ENCODE measurements around the gene IL17C. TPM values are rescaled to one million over a fixed set of nuclear protein-coding genes. Genes with fewer than 3 reads are reported as not detected.

IL17C gene
- total and polyA plus RNA-seq, 10 of the 15 experiments (the other 5 are each of a cell fraction or from before 2014, with no cell fraction given): not detected

GRCh38 chr16:88665148-88665547, 26.8 kb downstream of the IL17C start (continued):
- TF ChIP-seq NFYB (IDR thresholded peaks at IDR 0.05; ENCODE audit: insufficient read depth, low read depth, low read length) (no peak), SIX5 (IDR thresholded peaks at IDR 0.05; ENCODE audit: low read depth, low read length, severe bottlenecking) (no peak), HDGF (IDR thresholded peaks at IDR 0.05) (no peak), PAX5 (IDR thresholded peaks at IDR 0.05; ENCODE audit: borderline replicate concordance, low read depth, low read length) (no peak)
- TF ChIP-seq, protein P1, sequence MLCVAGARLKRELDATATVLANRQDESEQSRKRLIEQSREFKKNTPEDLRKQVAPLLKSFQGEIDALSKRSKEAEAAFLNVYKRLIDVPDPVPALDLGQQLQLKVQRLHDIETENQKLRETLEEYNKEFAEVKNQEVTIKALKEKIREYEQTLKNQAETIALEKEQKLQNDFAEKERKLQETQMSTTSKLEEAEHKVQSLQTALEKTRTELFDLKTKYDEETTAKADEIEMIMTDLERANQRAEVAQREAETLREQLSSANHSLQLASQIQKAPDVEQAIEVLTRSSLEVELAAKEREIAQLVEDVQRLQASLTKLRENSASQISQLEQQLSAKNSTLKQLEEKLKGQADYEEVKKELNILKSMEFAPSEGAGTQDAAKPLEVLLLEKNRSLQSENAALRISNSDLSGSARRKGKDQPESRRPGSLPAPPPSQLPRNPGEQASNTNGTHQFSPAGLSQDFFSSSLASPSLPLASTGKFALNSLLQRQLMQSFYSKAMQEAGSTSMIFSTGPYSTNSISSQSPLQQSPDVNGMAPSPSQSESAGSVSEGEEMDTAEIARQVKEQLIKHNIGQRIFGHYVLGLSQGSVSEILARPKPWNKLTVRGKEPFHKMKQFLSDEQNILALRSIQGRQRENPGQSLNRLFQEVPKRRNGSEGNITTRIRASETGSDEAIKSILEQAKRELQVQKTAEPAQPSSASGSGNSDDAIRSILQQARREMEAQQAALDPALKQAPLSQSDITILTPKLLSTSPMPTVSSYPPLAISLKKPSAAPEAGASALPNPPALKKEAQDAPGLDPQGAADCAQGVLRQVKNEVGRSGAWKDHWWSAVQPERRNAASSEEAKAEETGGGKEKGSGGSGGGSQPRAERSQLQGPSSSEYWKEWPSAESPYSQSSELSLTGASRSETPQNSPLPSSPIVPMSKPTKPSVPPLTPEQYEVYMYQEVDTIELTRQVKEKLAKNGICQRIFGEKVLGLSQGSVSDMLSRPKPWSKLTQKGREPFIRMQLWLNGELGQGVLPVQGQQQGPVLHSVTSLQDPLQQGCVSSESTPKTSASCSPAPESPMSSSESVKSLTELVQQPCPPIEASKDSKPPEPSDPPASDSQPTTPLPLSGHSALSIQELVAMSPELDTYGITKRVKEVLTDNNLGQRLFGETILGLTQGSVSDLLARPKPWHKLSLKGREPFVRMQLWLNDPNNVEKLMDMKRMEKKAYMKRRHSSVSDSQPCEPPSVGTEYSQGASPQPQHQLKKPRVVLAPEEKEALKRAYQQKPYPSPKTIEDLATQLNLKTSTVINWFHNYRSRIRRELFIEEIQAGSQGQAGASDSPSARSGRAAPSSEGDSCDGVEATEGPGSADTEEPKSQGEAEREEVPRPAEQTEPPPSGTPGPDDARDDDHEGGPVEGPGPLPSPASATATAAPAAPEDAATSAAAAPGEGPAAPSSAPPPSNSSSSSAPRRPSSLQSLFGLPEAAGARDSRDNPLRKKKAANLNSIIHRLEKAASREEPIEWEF (IDR thresholded peaks at IDR 0.05; ENCODE audit: insufficient replicate concordance, low read depth, low read length): no peak

DNA sequence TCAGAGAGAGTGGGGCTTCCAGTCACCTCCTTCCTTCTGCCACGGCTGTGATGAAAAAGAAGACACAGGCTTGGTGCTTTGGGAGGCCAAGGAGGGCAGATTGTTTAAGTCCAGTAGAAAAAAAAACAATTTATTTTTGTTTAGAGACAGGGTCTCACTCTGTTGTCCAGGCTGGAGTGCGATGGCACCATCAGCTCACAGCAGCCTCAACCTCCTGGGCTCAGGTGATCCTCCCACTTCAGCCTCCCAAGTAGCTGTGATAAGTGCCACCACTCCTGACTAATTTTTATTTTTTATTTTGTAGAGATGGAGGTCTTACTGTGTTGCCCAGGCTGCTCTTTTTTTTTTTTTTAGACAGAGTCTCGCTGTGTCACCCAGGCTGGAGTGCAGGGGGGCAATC, 27.2 kb downstream of the IL17C start:
- TF ChIP-seq CHD4 (IDR thresholded peaks at IDR 0.05) (no peak), KLF5 (IDR thresholded peaks at IDR 0.05; ENCODE audit: partially characterized antibody) (no peak), SIX5 (IDR thresholded peaks at IDR 0.05; ENCODE audit: low read depth, low read length, severe bottlenecking) (no peak), SMC3 (IDR thresholded peaks at IDR 0.05; ENCODE audit: borderline replicate concordance, low read length) (no peak), SPI1 (IDR thresholded peaks at IDR 0.05; ENCODE audit: borderline replicate concordance, insufficient read depth, low read depth, low read length) (no peak), ETV6 (conservative IDR thresholded peaks at IDR 0.05 in 1 of 2, IDR thresholded peaks at IDR 0.05 in 1 of 2; ENCODE audit: borderline replicate concordance in 1 of 2, low read depth in 1 of 2) (no peak)
- Histone ChIP-seq H3K4me2 (ENCODE audit: control insufficient read depth, insufficient read depth) (0 out of 2 replicates have a peak overlapping the region, but pooled peaks have one; percentile 32), H3K4me3 (no peak overlapping the region), H4K20me1 (ENCODE audit: control insufficient read depth, insufficient read depth) (no peaks in the 10 kb centered on the region), H3K9me3 (replicated peaks; ENCODE audit: control insufficient read depth, insufficient read depth, low read length) (no peaks in the 10 kb centered on the region), H3K27me3 (replicated peaks in 1 of 2; ENCODE audit: control insufficient read depth in 2 of 2, insufficient read depth in 2 of 2, low read length in 1 of 2) (no peaks in the 10 kb centered on the region), H3K27ac (ENCODE audit: control insufficient read depth, insufficient read depth) (no peak overlapping the region), H3K36me3 (ENCODE audit: control insufficient read depth in 2 of 2, insufficient read depth in 2 of 2, low read length in 1 of 2) (no peaks in the 10 kb centered on the region), H3K9ac (ENCODE audit: control insufficient read depth, insufficient read depth, low read length) (no peak overlapping the region), H3K4me1 (ENCODE audit: control insufficient read depth, insufficient read depth, low read length) (peaks cover 6% of the 10 kb centered on the region; the same call in 1 of the 2 replicates), H3K79me2 (ENCODE audit: control insufficient read depth, insufficient read depth, low read length) (peaks cover 29% of the 10 kb centered on the region), H2AFZ (ENCODE audit: control insufficient read depth, low read depth, low read length) (no peak overlapping the region)
- 66% methylated on average over 2 of the region's 3 CpGs for WGBS (ENCODE audit: insufficient coverage, insufficient replicate concordance, low lambda C conversion rate, missing lambda C conversion rate)
- in situ Hi-C loops (cut with MboI) (no loop called here), intact Hi-C loops (cut with micrococcal nuclease; ENCODE audit: unreplicated experiment) (no loop called here)
- FAIRE-seq (no peak), ATAC-seq (no peak), DNase-seq (ENCODE audit: low read depth, low spot score) (no peak)
- POLR2A ChIA-PET: interaction anchor here (1.0 to 2.0 kb wide), 5 partner anchors 16 to 40 kb away, joined by 3 to 15 read pairs (median 7); no protein-coding TSS in a partner anchor
- CTCF ChIA-PET: interaction anchor here (0.6 to 2.0 kb wide), 6 partner anchors 14 to 552 kb away, joined by 3 to 12 read pairs (median 4); partner anchors contain the start of gene ZNF778
- SMC1A ChIA-PET (ENCODE audit: uncharacterized antibody, unreplicated experiment): interaction anchor here (0.8 to 1.0 kb wide), 3 partner anchors 8 to 35 kb away, joined by 3 read pairs; no protein-coding TSS in a partner anchor
- BruUV-seq (replicated peaks): no TSS peak
- RAD21 ChIA-PET (ENCODE audit: unreplicated experiment): interaction anchor here (0.6 to 1.0 kb wide), 2 partner anchors 14 to 321 kb away, joined by 3 read pairs; no protein-coding TSS in a partner anchor
